Adipocyte (in vitro differentiated cells): ENCODE results near the gene ZFPL1.
A peak's percentile ranks its signal among the peaks of the same experiment; 100 is the strongest.

Experiments
- DNase-seq: peaks from one replicate; pipeline ENCODE4 v3.0.0-alpha.2; 2015; ENCODE audit warnings: low read depth
- H3K27me3 ChIP-seq: replicated peaks from 2 replicates; pipeline ENCODE4 v1.7.0; 2013; ENCODE audit warnings: mild to moderate bottlenecking, low read length, moderate library complexity; ENCODE audit not compliant: control insufficient read depth, insufficient read depth
- H3K36me3 ChIP-seq: 2 replicates; pipeline ENCODE4 v1.7.0; 2013; ENCODE audit warnings: low read length, mild to moderate bottlenecking, moderate library complexity; ENCODE audit not compliant: control insufficient read depth, insufficient read depth, severe bottlenecking
- H3K4me1 ChIP-seq: 2 replicates; pipeline ENCODE4 v1.7.0; 2013; ENCODE audit warnings: mild to moderate bottlenecking, low read length, moderate library complexity; ENCODE audit not compliant: control insufficient read depth, insufficient read depth
- H3K4me3 ChIP-seq: 2 replicates; pipeline ENCODE4 v1.7.0; 2013; ENCODE audit warnings: mild to moderate bottlenecking, low read length, moderate library complexity
- H3K9ac ChIP-seq: 2 replicates; pipeline ENCODE4 v1.7.0; 2013; ENCODE audit warnings: mild to moderate bottlenecking, low read length, moderate library complexity
- H3K9me3 ChIP-seq: 2 replicates; pipeline ENCODE4 v1.7.0; 2013; ENCODE audit warnings: mild to moderate bottlenecking, low read length, moderate library complexity; ENCODE audit not compliant: control insufficient read depth

Gene ZFPL1

GRCh38 chr11:65060913-65061408 lies 23.1 kb upstream of the ZFPL1 start:
- no peak overlapping the region for H3K9ac ChIP-seq
- no peak overlapping the region for H3K4me3 ChIP-seq
- DNase-seq = peak; percentile 22
- H3K9me3 ChIP-seq = no peaks in the 10 kb centered on the region
- no peaks in the 10 kb centered on the region for H3K36me3 ChIP-seq
- H3K4me1 ChIP-seq = no peaks in the 10 kb centered on the region
- no peaks in the 10 kb centered on the region for H3K27me3 ChIP-seq

DNA sequence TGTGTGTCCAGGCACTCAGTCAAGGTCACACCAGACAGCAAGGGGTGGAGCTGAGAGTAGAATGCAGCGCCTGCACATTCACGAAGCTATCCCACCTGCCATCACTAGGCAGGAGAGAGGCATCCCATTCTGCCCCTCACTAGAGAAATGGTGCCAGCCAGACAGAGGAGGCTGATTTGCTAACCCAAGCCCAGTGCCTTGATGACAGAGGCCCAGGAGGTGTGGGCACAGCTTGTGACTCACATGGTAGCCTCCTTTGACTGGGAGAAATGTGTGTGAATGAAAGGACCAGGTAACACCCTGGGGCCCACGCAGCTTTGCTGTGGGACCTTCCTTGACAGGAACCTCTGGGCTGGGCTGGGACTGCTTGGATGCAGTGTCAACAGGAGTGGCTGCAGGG lies 20.5 kb upstream of the ZFPL1 start:
- DNase-seq = no peak
- H3K4me3 ChIP-seq = no peak overlapping the region
- H3K9me3 ChIP-seq = no peaks in the 10 kb centered on the region
- no peaks in the 10 kb centered on the region for H3K36me3 ChIP-seq
- no peaks in the 10 kb centered on the region for H3K4me1 ChIP-seq
- peaks cover 3% of the 10 kb centered on the region for H3K27me3 ChIP-seq
- H3K9ac ChIP-seq = no peak overlapping the region

GRCh38 chr11:65064847-65065240 lies 19.2 kb upstream of the ZFPL1 start:
- H3K36me3 ChIP-seq = no peaks in the 10 kb centered on the region
- DNase-seq = no peak
- H3K9ac ChIP-seq = no peak overlapping the region
- H3K4me1 ChIP-seq = no peaks in the 10 kb centered on the region
- peaks cover 3% of the 10 kb centered on the region for H3K27me3 ChIP-seq
- H3K9me3 ChIP-seq = no peaks in the 10 kb centered on the region
- H3K4me3 ChIP-seq = no peak overlapping the region

DNA sequence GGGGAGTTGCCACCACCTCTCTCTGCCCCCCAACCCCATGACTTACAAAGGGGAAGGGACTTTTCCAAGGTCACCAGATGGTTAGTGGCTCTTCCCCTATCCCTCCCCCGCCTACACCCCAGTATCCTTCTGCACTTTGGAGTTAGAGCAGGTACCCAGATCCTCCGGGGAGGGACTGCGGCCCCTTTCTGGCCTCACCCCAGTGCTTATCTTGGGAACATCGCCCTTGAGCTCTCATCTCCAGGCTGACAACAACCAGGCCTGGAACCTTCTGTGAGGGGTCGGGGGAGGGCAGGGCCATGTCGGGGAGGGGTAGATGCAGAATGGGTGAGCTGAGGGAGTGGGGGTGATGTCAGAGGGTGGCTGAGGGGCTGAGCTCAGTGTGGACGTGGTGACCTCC lies 18.2 kb upstream of the ZFPL1 start:
- Histone ChIP-seq H3K4me3 (no peak overlapping the region), H3K9me3 (no peaks in the 10 kb centered on the region), H3K4me1 (no peaks in the 10 kb centered on the region), H3K36me3 (no peaks in the 10 kb centered on the region), H3K9ac (no peak overlapping the region), H3K27me3 (peaks cover 3% of the 10 kb centered on the region)
- DNase-seq = no peak

DNA sequence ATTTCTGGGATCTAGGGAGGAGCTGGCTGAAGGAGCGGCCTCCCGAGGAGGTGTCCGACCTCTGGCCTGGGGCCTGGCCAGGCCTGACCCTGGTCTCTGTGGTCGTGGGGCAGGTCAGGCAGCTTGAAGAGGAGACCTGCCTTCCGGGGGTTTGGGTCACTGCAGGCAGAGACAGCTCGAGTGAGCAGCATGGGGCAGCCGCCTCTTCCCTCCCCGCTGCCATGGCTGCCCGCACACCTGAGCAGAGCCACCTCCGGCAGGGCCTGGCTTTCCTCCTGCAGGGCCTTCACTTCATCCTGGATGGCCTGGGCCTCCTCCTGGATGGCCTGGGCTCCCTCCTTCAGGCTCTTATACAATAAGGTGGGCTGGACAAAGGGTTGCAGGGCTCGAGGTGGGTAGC lies 17.7 kb upstream of the ZFPL1 start:
- no peak for DNase-seq
- no peak overlapping the region for H3K4me3 ChIP-seq
- no peaks in the 10 kb centered on the region for H3K4me1 ChIP-seq
- H3K27me3 ChIP-seq = peaks cover 3% of the 10 kb centered on the region
- no peaks in the 10 kb centered on the region for H3K9me3 ChIP-seq
- H3K36me3 ChIP-seq = no peaks in the 10 kb centered on the region
- H3K9ac ChIP-seq = no peak overlapping the region

GRCh38 chr11:65066805-65067291 lies 17.2 kb upstream of the ZFPL1 start:
- Histone ChIP-seq H3K4me1 (no peaks in the 10 kb centered on the region), H3K36me3 (no peaks in the 10 kb centered on the region), H3K27me3 (peaks cover 3% of the 10 kb centered on the region), H3K9me3 (no peaks in the 10 kb centered on the region), H3K4me3 (no peak overlapping the region), H3K9ac (no peak overlapping the region)
- DNase-seq = no peak

GRCh38 chr11:65067446-65067845 lies 16.6 kb upstream of the ZFPL1 start:
- H3K36me3 ChIP-seq = no peaks in the 10 kb centered on the region
- peaks cover 3% of the 10 kb centered on the region for H3K27me3 ChIP-seq
- H3K4me1 ChIP-seq = no peaks in the 10 kb centered on the region
- no peak overlapping the region for H3K4me3 ChIP-seq
- no peak overlapping the region for H3K9ac ChIP-seq
- DNase-seq = no peak
- no peaks in the 10 kb centered on the region for H3K9me3 ChIP-seq

GRCh38 chr11:65069217-65069616 lies 14.8 kb upstream of the ZFPL1 start:
- no peaks in the 10 kb centered on the region for H3K9me3 ChIP-seq
- H3K4me3 ChIP-seq = no peak overlapping the region
- DNase-seq = no peak
- no peaks in the 10 kb centered on the region for H3K36me3 ChIP-seq
- H3K4me1 ChIP-seq = no peaks in the 10 kb centered on the region
- peaks cover 3% of the 10 kb centered on the region for H3K27me3 ChIP-seq
- H3K9ac ChIP-seq = no peak overlapping the region

DNA sequence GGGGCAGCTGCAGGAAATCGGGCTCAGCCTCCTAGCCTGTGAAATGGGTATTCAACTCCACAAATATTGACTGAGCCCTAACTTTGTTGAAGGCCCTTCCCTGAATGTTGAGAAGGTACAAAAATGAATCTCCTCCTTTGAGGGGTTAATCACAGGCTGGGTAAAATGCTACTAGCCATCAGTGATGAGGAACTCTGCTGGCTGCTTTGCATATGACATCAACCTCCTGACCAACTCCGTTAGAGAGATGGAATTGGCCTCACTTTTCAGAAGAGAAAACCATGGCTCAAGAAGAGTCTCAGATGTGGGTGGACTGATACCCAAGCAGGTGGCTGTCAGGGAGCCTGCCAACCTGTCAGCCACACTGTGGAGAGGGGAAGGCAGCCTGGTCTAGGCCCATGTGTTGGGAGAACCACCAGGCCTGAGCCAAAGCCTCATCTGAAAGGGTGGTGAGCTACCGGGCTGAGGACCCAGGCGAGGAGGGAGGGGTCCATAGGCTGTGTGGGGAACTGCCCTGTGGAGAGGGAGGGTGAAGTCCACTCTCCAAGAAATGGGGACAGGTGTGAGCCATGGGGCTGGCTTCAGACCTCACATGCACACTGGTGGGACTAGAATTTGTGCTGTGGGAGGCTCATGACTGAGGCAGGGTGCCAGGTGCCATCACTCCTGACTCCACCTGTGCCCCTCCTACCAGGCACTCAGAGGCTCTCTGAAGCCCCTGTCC lies 12.0 kb upstream of the ZFPL1 start:
- H3K4me3 ChIP-seq = no peak overlapping the region

GRCh38 chr11:65072631-65072966 lies 11.4 kb upstream of the ZFPL1 start:
- DNase-seq = no peak
- Histone ChIP-seq H3K9ac (no peak overlapping the region), H3K36me3 (no peaks in the 10 kb centered on the region), H3K4me3 (no peak overlapping the region), H3K9me3 (no peaks in the 10 kb centered on the region), H3K4me1 (no peaks in the 10 kb centered on the region), H3K27me3 (no peaks in the 10 kb centered on the region)

More for the DNA sequence above, 12.0 kb upstream of the ZFPL1 start:
- no peak overlapping the region for H3K9ac ChIP-seq
- peaks cover 1% of the 10 kb centered on the region for H3K27me3 ChIP-seq
- no peaks in the 10 kb centered on the region for H3K36me3 ChIP-seq
- no peaks in the 10 kb centered on the region for H3K4me1 ChIP-seq
- no peak for DNase-seq
- no peaks in the 10 kb centered on the region for H3K9me3 ChIP-seq

DNA sequence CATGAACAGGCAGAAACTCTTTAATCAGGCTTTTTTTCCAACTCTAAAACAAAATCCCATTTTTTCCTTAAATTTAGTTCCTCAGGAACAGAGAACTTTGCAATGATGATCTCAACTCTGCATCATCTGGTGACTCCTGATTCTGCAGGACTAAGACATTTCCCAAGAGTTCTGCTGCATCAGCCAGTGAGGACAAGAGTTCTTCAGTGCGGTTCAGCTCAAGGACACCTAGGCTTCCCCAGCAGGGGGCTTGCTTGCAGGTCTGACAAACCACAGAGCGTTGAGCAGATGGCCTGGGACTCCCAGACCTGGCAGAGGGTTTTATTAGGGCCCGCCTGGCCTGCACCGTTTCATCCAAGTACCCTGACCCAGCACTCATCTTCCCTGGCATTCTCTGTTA lies 6.6 kb upstream of the ZFPL1 start:
- no peaks in the 10 kb centered on the region for H3K4me1 ChIP-seq
- no peaks in the 10 kb centered on the region for H3K27me3 ChIP-seq
- H3K9ac ChIP-seq = no peak overlapping the region
- H3K9me3 ChIP-seq = no peaks in the 10 kb centered on the region
- no peaks in the 10 kb centered on the region for H3K36me3 ChIP-seq
- no peak for DNase-seq
- H3K4me3 ChIP-seq = no peak overlapping the region

GRCh38 chr11:65078151-65078550 lies 5.9 kb upstream of the ZFPL1 start:
- H3K4me1 ChIP-seq = peaks cover under 1% of the 10 kb centered on the region
- no peaks in the 10 kb centered on the region for H3K27me3 ChIP-seq
- no peak overlapping the region for H3K9ac ChIP-seq
- no peaks in the 10 kb centered on the region for H3K9me3 ChIP-seq
- DNase-seq = peak; percentile 34
- no peak overlapping the region for H3K4me3 ChIP-seq
- H3K36me3 ChIP-seq = no peaks in the 10 kb centered on the region
